ENCODE data around the gene NCOA3. TPM values are rescaled to one million over a fixed set of nuclear protein-coding genes. Genes with fewer than 3 reads are reported as not detected.

The NCOA3 gene
- 15.3 and 16.1 TPM in 2 replicates for total RNA-seq

DNA sequence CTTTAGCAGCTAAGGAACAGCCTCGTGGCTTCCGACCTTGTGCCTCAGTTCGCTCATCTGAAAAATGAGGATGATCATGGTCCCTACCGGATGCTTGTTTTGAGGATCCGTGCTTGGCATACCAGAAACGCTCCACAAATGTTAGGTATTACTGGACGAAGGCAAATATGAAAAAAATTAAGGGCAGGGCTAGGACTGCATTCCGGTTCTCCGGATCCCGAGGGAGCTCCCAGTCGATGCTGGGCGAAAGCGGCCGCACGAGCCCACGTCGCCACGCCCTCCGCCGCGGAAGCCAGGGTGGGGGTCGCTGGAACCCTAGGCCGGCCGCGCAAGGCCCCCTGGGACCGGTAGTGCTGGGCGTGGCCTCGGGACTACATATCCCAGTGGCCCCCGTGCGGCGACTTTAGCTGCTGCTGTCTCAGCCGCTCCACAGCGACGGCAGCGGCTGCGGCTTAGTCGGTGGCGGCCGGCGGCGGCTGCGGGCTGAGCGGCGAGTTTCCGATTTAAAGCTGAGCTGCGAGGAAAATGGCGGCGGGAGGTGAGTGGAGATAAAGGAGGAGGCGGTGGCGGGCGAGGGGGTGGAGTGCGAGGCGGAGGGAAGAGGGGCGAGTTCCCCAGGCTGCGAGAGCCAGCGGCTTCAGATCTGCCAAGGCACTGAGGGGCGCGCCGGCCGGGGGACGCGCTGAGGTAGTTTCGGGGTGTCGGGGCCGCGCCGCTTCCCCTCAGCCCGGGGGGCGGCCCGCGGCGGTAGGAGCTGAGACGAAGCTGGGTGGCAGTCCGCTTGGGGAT lies at the start of gene NCOA3:
TSS of gene NCOA3 (plus strand) at position 406 of the 789 bp plus-strand sequence. CDS start 120,361 bp downstream, outside the sequence.

Other genes with a start within 250 kb of the NCOA3 start
- gene ZMYND8, start 145.2 kb upstream of the NCOA3 start, total RNA-seq, result 8.8 and 15.9 TPM in 2 replicates

All from bronchial smooth muscle cell (primary cell).